ENCODE data around the gene WFDC5.

Gene WFDC5

DNA sequence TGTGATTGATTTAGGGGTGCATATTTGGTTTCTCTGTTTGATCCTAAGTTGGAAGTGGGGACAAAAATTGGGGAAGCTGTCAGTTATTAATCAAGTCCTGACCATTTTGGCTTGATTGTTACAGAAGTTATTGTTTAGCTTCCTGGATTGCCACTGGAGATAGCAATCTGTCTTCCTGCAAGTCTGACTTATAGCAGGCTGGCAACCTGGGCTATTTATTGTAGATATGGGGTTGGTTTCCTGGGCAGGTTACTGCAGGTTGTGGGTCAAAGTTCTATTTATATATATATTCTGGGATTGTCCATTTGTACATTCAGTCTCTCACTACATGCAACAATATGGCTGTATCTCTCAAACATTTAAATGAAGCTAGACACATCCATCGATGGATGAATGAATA, 31.8 kb downstream of the WFDC5 start:
- H3K4me3 ChIP-seq (ENCODE audit: low read depth, low read length) = no peak overlapping the region
- no peaks in the 10 kb centered on the region for H3K4me1 ChIP-seq
- no peak for DNase-seq
- H3K9me3 ChIP-seq = no peaks in the 10 kb centered on the region
- H3K36me3 ChIP-seq = peaks cover 5% of the 10 kb centered on the region; the same call in 1 of the 2 replicates
- H3K27me3 ChIP-seq = no peaks in the 10 kb centered on the region
- TF ChIP-seq CTCF (IDR thresholded peaks at IDR 0.05; ENCODE audit: low read depth, low read length) = no peak

DNA sequence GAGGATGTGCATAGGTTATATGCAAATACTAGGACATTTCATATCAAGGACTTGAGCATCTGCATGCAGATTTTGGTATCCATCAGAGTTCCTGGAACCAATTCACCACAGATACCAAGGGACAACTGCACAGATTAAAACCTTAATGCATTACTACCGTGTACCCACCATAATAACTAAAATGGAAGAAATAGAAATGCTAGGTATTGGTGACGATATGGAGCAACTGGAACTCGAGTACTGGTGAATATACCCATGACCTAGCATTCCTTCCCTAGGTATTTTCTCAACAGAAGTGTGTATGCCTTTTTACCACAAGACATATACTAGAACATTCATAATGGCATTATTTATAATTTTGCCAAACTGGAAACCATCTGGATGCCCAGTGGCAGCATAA, 32.5 kb downstream of the WFDC5 start:
- H3K9me3 ChIP-seq = no peaks in the 10 kb centered on the region
- H3K27me3 ChIP-seq = no peaks in the 10 kb centered on the region
- H3K36me3 ChIP-seq = peaks cover 5% of the 10 kb centered on the region; the same call in 1 of the 2 replicates
- no peaks in the 10 kb centered on the region for H3K4me1 ChIP-seq
- no peak for TF ChIP-seq CTCF (IDR thresholded peaks at IDR 0.05; ENCODE audit: low read depth, low read length)
- no peak overlapping the region for H3K4me3 ChIP-seq (ENCODE audit: low read depth, low read length)
- DNase-seq = no peak

- Histone ChIP-seq H3K9me3 (no peaks in the 10 kb centered on the region), H3K27me3 (no peaks in the 10 kb centered on the region), H3K36me3 (peaks cover 5% of the 10 kb centered on the region; the same call in 1 of the 2 replicates), H3K4me3 (ENCODE audit: low read depth, low read length) (no peak overlapping the region), H3K4me1 (no peaks in the 10 kb centered on the region)
- peak; percentile 60 for TF ChIP-seq CTCF (IDR thresholded peaks at IDR 0.05; ENCODE audit: low read depth, low read length)
- peak; percentile 23 for DNase-seq
Measured at GRCh38 chr20:45080867-45081624, 33.9 kb downstream of the WFDC5 start.

DNA sequence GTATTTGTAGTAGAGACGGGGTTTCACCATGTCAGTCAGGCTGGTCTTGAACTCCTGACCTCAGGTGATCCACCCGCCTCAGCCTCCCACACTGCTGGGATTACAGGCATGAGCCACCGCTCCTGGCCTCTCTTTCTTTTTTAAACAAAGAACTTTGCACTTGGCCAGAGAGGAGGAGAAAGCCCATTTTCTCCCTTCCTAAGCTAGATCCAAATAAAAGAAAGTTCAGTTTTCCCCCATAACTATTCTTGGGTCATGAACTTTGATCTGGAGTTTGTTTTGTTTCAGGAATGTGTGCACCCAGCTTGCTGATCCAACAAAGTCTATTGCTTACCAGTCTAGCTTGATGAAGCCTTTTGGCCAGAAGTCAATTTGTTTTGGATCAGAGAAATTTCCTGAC, 37.4 kb downstream of the WFDC5 start:
- no peaks in the 10 kb centered on the region for H3K27me3 ChIP-seq
- no peak overlapping the region for H3K4me3 ChIP-seq (ENCODE audit: low read depth, low read length)
- no peak for DNase-seq
- no peaks in the 10 kb centered on the region for H3K4me1 ChIP-seq
- H3K9me3 ChIP-seq = no peaks in the 10 kb centered on the region
- H3K36me3 ChIP-seq = peaks cover 3% of the 10 kb centered on the region; the same call in 1 of the 2 replicates
- no peak for TF ChIP-seq CTCF (IDR thresholded peaks at IDR 0.05; ENCODE audit: low read depth, low read length)

- no peak for DNase-seq
- H3K9me3 ChIP-seq = no peaks in the 10 kb centered on the region
- no peak for TF ChIP-seq CTCF (IDR thresholded peaks at IDR 0.05; ENCODE audit: low read depth, low read length)
- no peak overlapping the region for H3K4me3 ChIP-seq (ENCODE audit: low read depth, low read length)
- peaks cover 2% of the 10 kb centered on the region; the same call in 1 of the 2 replicates for H3K4me1 ChIP-seq
- no peaks in the 10 kb centered on the region for H3K27me3 ChIP-seq
- no peaks in the 10 kb centered on the region for H3K36me3 ChIP-seq
Measured at GRCh38 chr20:45073221-45073620, 41.8 kb downstream of the WFDC5 start.

DNA sequence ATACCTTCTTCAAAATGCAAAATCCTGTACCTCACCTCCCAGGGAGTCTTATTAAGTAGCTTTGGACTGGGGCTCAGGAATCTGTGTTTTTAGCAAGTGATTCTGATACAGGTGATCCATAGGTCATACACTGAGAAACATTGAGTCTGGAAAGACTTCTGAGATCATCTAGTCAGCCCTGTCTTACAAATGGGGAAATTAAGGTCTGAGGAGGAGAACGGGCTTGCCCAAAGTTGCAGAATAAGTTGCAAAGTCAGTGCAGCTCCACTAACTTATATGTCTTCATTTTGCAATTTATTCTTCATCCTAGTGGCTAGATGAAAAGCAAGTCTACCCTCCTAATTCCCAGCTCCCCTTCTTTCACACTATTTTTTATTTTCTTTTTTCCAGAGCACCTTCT, 42.9 kb downstream of the WFDC5 start:
- Histone ChIP-seq H3K4me1 (peaks cover 2% of the 10 kb centered on the region; the same call in 1 of the 2 replicates), H3K36me3 (no peaks in the 10 kb centered on the region)
- DNase-seq = no peak

More for the DNA sequence above, 42.9 kb downstream of the WFDC5 start:
- Histone ChIP-seq H3K9me3 (no peaks in the 10 kb centered on the region), H3K27me3 (no peaks in the 10 kb centered on the region), H3K4me3 (ENCODE audit: low read depth, low read length) (no peak overlapping the region)
- no peak for TF ChIP-seq CTCF (IDR thresholded peaks at IDR 0.05; ENCODE audit: low read depth, low read length)

Measured in BE2C (cell line).